Measurements from ENCODE around the gene CDR2.
"Not testable (repeated sequence)": the region's sequence is repeated elsewhere in the genome, so short reads cannot be mapped to it uniquely, and the experiment has no call there.

CDR2 gene

DNA sequence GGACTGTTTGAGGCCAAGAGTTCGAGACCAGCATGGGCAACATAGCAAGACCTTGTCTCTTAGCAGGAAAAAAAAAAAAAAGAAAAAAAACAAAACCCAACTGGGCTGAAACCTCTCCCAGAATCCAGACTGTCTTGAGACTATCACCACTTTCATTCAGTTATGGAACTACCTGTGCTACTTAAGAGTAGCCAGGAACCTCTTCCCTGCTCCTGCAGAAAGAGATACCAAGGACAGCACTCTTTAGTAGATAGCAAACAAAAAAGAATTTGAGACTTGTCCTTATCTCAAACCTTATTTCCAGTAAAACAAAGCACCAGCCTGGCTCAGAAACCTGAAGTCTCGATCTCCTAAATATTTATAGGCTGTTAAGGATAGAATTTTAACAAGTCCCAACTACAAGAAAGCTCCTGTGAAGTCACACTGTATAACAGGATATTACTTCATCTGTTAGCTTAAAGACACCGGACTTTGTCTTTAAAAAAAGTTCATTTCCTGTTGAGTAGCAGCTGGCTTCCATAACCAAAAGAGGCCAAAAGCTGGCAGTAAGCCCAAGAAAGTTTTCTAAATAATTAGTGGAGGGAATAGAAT is 5.1 kb downstream of the CDR2 start:
- no peaks in the 10 kb centered on the region for H3K9me3 ChIP-seq (ENCODE audit: control insufficient read depth, insufficient read depth, low read length)
- no peaks in the 10 kb centered on the region; the same call in 1 of the 2 replicates for H3K36me3 ChIP-seq (ENCODE audit: insufficient read depth, low read length)
- peaks cover 21% of the 10 kb centered on the region for H3K4me1 ChIP-seq (ENCODE audit: insufficient read depth, low read length)
- no peak overlapping the region for H3K9ac ChIP-seq (ENCODE audit: low read depth, low read length)

DNA sequence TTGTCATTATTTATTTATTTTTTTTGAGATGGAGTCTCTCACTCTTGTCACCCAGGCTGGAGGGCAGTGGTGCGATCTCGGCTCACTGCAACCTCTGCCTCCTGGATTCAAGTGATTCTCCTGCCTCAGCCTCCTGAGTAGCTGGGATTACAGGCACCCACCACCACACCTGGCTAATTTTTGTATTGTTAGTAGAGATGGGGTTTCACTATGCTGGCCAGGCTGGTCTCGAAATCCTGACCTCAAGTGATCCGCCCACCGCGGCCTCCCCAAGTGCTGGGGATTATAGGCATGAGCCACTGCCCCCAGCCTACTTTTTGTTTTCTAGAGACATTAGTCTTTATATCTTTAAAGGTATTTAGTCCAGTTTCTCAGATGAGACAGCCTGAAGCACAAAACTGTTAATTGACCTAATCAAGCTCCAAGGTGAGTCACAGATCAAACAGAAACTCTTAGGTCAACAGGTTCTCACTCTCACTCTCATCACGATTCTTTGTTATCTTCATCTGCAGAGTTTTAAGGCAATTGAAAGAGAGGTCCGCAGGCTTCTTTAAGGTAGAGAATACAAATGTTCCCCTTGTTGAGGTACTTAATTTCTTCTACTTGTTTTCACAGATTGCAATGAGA is 6.1 kb downstream of the CDR2 start:
- not testable (repeated sequence) for H3K9ac ChIP-seq (ENCODE audit: low read depth, low read length); H3K36me3 ChIP-seq (ENCODE audit: insufficient read depth, low read length); H3K9me3 ChIP-seq (ENCODE audit: control insufficient read depth, insufficient read depth, low read length)
- peaks cover 21% of the 10 kb centered on the region for H3K4me1 ChIP-seq (ENCODE audit: insufficient read depth, low read length)

DNA sequence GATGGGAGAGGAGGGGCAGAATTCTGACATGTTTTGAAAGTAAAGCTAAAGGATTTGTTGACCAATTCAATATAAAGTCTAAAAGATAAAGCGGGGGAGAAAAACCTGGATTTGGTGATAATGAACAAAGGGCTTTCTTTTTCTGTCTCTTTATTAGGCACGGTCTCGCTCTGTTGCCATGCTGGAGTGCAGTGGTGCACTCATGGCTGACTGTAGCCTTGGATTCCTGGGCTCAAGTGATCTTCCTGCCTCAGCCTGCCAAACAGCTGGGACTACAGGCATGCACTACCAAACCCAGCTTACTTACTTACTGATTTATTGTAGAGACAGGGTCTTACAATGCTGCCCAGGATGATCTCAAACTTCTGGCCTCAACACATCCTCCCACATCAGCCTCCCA is 7.5 kb downstream of the CDR2 start:
- Histone ChIP-seq H3K36me3 (ENCODE audit: insufficient read depth, low read length) (no peaks in the 10 kb centered on the region; the same call in none of the 2 replicates), H3K9me3 (ENCODE audit: control insufficient read depth, insufficient read depth, low read length) (no peaks in the 10 kb centered on the region), H3K9ac (ENCODE audit: low read depth, low read length) (no peak overlapping the region), H3K4me1 (ENCODE audit: insufficient read depth, low read length) (peaks cover 21% of the 10 kb centered on the region)

DNA sequence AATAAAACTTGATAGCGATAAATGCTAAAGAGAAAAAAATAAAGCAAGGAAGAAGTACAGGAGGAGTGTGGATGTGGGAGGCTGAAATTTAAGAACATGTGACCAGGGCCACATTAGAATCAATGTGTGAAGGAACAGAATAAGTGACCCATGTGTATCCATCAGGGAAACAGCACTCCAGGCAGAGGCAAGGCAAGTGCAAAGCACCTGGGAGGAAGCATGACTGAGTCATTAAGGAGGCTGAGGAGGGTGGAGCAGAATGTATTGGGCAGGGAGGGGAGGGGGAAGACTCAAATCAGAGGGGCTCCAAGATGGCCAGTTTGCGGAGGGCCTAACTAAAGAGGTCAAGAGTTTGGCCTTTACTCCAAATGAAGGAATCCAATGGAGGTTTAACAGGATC is 8.0 kb downstream of the CDR2 start:
- Histone ChIP-seq H3K9me3 (ENCODE audit: control insufficient read depth, insufficient read depth, low read length) (no peaks in the 10 kb centered on the region), H3K36me3 (ENCODE audit: insufficient read depth, low read length) (no peaks in the 10 kb centered on the region; the same call in none of the 2 replicates), H3K4me1 (ENCODE audit: insufficient read depth, low read length) (peaks cover 21% of the 10 kb centered on the region), H3K9ac (ENCODE audit: low read depth, low read length) (no peak overlapping the region)

DNA sequence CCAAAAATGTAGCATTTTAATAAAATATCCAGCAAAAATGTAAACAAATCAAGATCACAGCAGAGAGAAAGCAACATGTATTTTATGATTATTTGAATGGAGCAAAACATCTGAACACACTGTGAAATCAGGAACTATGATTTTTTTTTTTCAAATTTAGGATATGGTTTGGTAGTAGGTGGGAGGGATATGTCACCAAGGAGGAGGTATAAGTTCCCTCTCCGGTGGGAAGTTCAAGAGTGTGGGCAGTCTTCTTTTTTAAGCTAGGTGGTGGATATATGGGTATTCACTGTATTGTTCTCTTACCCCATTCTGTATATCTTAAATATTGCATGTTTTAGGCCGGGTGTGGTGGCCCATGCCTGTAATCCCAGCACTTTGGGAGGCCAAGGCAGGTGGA is 10.2 kb downstream of the CDR2 start:
- Histone ChIP-seq H3K9ac (ENCODE audit: low read depth, low read length) (no peak overlapping the region), H3K4me1 (ENCODE audit: insufficient read depth, low read length) (peaks cover 10% of the 10 kb centered on the region), H3K36me3 (ENCODE audit: insufficient read depth, low read length) (no peaks in the 10 kb centered on the region; the same call in none of the 2 replicates), H3K9me3 (ENCODE audit: control insufficient read depth, insufficient read depth, low read length) (no peaks in the 10 kb centered on the region)

DNA sequence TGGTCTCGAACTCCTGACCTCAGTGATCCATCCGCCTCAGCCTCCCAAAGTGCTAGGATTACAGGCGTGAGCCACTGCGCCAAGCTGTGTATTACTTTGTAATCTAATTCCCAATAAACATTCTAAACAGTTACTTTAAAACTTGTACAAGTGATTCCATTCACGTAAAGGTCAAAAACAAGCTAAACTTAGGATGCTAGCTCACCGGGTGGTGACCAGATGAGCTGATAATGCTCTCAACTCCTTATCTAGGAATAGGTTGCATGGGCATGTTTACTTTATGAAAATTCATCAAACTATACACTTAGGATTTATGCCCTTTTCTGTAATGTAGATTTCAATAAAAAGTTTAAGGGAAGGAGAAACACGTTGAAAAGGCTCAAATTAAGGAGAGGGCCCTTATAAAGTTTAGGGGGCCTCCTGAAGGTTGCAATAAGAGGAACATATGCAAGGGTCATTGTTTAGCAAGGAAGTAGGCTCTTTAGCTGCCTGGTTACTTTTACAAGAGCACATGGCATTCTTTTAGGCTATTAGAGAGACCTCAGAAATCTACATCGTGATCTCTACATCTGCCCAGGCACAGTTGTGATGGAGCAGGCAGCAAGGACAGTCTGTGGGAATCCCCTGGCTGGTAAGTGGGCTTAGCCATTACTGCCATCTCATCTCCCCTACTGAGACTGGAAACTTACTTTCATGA is 13.3 kb downstream of the CDR2 start:
- Histone ChIP-seq H3K9ac (ENCODE audit: low read depth, low read length) (no peak overlapping the region), H3K4me1 (ENCODE audit: insufficient read depth, low read length) (peaks cover 15% of the 10 kb centered on the region), H3K36me3 (ENCODE audit: insufficient read depth, low read length) (no peaks in the 10 kb centered on the region; the same call in none of the 2 replicates), H3K9me3 (ENCODE audit: control insufficient read depth, insufficient read depth, low read length) (no peaks in the 10 kb centered on the region)

DNA sequence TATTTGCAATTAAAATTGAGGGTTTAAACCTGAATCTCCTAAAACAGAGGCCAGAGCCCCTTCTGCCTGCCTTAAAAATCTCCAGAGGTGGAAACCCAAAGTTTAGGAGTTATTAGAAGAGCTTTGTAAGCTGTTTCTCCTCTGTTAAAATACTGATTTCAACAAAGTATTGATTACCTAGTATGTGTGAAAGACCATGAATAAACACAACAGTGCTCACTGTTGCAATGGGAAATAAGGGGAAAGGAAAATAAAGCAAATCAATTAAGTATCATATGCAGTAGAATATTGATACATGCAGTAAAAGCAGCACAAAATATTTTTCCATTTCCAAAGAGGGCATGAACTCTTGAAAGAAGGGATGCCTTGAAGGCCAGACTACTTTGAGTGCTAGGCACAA is 14.7 kb downstream of the CDR2 start:
- no peaks in the 10 kb centered on the region for H3K9me3 ChIP-seq (ENCODE audit: control insufficient read depth, insufficient read depth, low read length)
- peaks cover 15% of the 10 kb centered on the region for H3K4me1 ChIP-seq (ENCODE audit: insufficient read depth, low read length)
- H3K36me3 ChIP-seq (ENCODE audit: insufficient read depth, low read length) = no peaks in the 10 kb centered on the region; the same call in none of the 2 replicates
- no peak overlapping the region for H3K9ac ChIP-seq (ENCODE audit: low read depth, low read length)

DNA sequence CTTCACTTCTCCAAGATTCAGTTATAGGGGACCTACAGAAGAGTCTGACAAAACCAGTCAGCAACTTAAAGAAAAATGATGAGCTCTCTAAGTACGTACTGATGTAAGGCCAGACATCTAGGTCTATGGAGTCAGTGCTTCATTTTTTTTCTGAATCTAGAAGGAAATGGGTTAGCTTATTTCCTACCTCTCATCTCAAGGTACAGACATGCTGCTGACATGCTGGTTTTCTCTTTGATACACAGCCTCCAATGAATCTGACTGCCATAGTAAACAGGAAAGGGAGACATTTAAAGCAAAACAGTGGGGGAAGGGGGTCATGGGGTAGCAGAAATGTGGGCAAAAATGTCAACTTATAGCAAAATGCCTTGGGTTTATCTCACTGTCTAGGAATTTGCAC is 16.4 kb downstream of the CDR2 start:
- H3K9me3 ChIP-seq (ENCODE audit: control insufficient read depth, insufficient read depth, low read length) = no peaks in the 10 kb centered on the region
- H3K9ac ChIP-seq (ENCODE audit: low read depth, low read length) = no peak overlapping the region
- peaks cover 24% of the 10 kb centered on the region for H3K4me1 ChIP-seq (ENCODE audit: insufficient read depth, low read length)
- no peaks in the 10 kb centered on the region; the same call in 1 of the 2 replicates for H3K36me3 ChIP-seq (ENCODE audit: insufficient read depth, low read length)

DNA sequence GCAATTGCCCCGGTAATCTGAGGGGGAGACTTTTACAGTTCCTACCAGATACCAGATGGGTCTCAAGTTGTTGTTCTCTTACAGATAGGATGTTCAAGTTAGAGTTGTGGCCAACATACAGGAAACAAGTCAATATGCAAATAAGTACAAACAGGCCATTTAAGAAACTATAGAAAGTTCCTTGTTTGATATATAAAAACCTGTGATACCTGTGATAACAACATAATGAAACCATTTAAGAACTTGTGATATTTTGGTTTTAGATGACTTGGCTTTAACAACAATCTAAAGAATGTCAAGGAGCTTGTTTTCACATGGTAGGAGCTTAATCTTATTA is 16.8 kb downstream of the CDR2 start:
- H3K36me3 ChIP-seq (ENCODE audit: insufficient read depth, low read length) = no peaks in the 10 kb centered on the region; the same call in 1 of the 2 replicates
- no peak overlapping the region for H3K9ac ChIP-seq (ENCODE audit: low read depth, low read length)

DNA sequence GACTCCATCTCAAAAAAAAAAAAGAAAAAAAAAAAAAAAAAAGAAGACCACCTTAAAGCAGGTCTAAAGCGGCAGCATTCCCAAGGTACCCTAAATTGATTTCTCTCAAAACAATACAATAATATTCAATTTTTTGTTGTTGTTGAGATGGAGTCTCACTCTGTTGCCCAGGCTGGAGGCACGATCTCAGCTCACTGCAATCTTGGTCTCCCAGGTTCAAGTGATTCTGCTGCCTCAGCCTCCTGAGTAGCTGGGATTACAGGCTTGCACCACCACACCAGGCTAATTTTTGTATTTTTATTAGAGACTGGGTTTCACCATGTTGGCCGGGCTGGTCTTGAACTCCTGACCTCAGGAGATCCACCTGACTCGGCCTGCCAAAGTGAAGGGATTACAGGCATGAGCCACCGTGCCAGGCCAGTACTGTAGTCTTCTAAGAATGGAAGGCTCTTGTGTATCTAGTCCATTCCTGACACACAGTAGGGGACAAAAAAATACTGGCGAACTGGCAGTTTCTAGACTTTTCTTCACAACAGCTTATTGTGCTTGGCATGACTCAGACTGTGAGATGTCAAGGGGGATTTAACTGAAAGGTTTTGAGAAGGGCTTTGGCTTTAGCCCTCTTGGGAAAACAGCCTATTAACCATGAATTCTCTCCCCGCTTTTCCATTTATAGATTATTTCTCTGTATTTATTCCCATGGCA is 17.3 kb downstream of the CDR2 start:
- Histone ChIP-seq H3K9me3 (ENCODE audit: control insufficient read depth, insufficient read depth, low read length) (no peaks in the 10 kb centered on the region), H3K9ac (ENCODE audit: low read depth, low read length) (no peak overlapping the region), H3K36me3 (ENCODE audit: insufficient read depth, low read length) (no peaks in the 10 kb centered on the region), H3K4me1 (ENCODE audit: insufficient read depth, low read length) (peaks cover 32% of the 10 kb centered on the region)

More for the DNA sequence above, 16.8 kb downstream of the CDR2 start:
- H3K9me3 ChIP-seq (ENCODE audit: control insufficient read depth, insufficient read depth, low read length) = no peaks in the 10 kb centered on the region
- peaks cover 28% of the 10 kb centered on the region for H3K4me1 ChIP-seq (ENCODE audit: insufficient read depth, low read length)

DNA sequence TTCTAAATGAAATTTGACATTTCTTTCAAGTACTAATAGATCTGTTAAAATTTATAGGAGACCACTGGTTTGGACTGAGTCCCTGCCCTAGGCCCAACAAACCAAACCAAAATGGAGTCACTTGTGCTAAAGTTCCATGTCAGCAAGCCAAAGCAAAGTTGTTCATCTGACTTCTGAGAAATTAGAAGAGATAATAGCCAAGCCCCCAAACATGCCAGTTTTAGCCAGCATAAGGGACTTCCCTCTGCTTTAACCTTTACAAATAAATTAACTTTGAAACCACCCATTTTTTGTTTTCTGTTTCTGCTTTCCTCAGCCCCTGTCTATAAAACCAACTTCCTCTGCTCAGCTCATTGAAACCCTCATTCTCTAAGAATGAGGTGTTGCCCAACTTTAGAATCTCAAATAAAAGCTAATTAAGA is 18.9 kb downstream of the CDR2 start:
- H3K4me1 ChIP-seq (ENCODE audit: insufficient read depth, low read length) = peaks cover 32% of the 10 kb centered on the region
- H3K9me3 ChIP-seq (ENCODE audit: control insufficient read depth, insufficient read depth, low read length) = no peaks in the 10 kb centered on the region
- no peaks in the 10 kb centered on the region; the same call in 1 of the 2 replicates for H3K36me3 ChIP-seq (ENCODE audit: insufficient read depth, low read length)
- H3K9ac ChIP-seq (ENCODE audit: low read depth, low read length) = no peak overlapping the region

DNA sequence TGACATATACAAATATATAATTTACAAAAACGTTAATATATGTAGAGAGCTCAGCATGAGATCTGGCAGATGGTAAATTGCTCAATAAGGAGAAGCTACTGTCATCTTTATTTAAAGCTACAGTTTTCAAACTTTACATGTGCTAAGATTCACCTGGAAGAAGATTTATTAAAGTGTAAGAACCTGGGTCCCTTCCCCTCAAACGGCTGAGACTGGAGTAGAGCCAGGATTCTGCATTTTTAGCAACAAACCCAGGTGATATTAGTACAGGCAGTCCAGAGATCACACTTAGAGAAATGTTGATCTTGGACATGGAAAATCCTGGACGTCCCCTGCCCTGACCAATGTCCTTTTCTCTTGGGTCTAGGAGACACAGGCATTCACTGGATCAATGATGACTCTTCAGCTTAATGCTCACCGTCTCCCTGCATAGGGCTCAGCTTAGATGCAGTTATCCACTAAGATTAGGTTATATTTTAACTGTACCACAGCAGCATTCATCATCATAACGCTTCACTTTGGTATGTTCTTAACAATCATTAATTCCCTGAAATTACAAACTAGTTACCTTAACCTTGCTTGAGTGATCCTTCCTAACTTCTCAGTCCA is 20.4 kb downstream of the CDR2 start:
- peaks cover 6% of the 10 kb centered on the region for H3K36me3 ChIP-seq (ENCODE audit: insufficient read depth, low read length)
- peaks cover 27% of the 10 kb centered on the region for H3K4me1 ChIP-seq (ENCODE audit: insufficient read depth, low read length)
- no peak overlapping the region for H3K9ac ChIP-seq (ENCODE audit: low read depth, low read length)
- H3K9me3 ChIP-seq (ENCODE audit: control insufficient read depth, insufficient read depth, low read length) = no peaks in the 10 kb centered on the region

DNA sequence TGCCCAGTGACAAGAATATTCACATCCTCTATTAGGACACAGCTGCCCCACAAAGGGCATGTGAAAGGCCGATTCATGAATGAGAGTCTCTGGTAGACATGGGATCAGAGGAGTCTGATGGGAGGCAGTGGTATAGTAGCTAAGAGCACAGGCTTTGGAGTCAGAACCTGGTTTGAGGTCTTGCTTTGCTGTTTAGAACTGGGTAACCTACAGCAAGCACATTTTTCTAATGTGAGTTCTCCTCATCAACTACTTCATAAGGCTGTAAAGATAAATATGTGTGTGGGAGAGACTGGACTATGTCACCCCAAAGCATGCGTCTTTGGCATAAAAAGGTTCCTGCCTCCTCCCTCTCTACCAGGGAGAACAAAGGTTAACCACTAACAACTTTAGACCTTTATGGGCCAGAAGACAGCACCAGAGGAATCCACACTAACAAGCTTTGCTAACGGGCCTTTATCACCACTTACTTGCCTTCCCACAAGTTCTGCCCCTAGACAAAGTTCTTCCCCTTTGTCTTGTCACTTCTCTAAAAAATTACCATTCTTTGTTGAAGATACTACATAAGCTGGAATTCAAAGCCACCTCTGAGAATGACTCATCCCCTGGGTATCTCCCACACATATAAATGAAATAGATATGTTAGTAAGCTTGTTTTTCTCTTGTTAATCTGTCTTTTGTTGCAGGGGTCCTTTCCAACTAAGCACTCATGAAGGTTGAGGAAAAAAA is 21.1 kb downstream of the CDR2 start:
- Histone ChIP-seq H3K36me3 (ENCODE audit: insufficient read depth, low read length) (peaks cover 9% of the 10 kb centered on the region), H3K9ac (ENCODE audit: low read depth, low read length) (no peak overlapping the region), H3K9me3 (ENCODE audit: control insufficient read depth, insufficient read depth, low read length) (no peaks in the 10 kb centered on the region), H3K4me1 (ENCODE audit: insufficient read depth, low read length) (peaks cover 25% of the 10 kb centered on the region)

DNA sequence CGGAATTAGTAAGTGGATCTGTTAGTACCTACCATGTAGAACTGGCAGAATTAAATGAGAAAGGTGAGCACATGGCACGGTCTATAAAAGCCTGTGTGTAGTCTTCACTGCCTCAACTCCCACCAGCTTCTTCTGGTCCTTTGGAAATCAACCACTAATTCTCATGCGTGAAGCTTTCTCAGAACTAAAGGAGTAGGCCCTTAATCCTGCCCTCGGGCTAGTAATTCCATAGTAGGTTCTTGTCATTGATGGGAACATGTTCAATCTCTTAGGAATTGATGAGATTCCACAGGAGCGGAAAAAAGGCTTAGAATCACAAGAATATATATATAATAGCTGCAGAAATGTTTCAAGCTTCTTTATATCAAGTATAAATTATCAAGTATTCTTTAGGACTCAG is 21.7 kb downstream of the CDR2 start:
- Histone ChIP-seq H3K9ac (ENCODE audit: low read depth, low read length) (no peak overlapping the region), H3K9me3 (ENCODE audit: control insufficient read depth, insufficient read depth, low read length) (no peaks in the 10 kb centered on the region), H3K36me3 (ENCODE audit: insufficient read depth, low read length) (peaks cover 12% of the 10 kb centered on the region), H3K4me1 (ENCODE audit: insufficient read depth, low read length) (peaks cover 20% of the 10 kb centered on the region)
